ENCODE measurements around the gene GBP5.
"Not testable (repeated sequence)": the region's sequence is repeated elsewhere in the genome, so short reads cannot be mapped to it uniquely, and the experiment has no call there.

GBP5 gene

DNA sequence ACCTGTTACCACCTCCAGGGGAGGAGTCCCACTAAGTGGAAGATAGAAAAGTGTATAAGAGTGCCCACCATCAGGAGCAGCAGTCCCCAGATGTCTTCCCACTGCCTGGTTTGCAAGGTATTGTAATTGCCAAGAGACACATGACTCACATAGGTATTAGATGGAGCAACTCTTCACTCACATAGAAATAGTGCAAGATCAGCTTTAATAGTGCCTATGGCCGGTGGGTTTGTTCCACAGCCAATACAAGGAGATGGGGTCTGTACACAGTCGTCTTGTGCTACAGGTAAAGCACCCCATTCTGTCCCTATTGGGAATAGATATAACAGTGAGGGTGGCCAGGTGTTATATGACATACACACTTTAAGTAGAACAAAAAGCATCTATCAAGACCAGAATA, 18.6 kb upstream of the GBP5 start:
- DNase-seq (ENCODE audit: low read depth), result no peak
- TF ChIP-seq, protein P1, sequence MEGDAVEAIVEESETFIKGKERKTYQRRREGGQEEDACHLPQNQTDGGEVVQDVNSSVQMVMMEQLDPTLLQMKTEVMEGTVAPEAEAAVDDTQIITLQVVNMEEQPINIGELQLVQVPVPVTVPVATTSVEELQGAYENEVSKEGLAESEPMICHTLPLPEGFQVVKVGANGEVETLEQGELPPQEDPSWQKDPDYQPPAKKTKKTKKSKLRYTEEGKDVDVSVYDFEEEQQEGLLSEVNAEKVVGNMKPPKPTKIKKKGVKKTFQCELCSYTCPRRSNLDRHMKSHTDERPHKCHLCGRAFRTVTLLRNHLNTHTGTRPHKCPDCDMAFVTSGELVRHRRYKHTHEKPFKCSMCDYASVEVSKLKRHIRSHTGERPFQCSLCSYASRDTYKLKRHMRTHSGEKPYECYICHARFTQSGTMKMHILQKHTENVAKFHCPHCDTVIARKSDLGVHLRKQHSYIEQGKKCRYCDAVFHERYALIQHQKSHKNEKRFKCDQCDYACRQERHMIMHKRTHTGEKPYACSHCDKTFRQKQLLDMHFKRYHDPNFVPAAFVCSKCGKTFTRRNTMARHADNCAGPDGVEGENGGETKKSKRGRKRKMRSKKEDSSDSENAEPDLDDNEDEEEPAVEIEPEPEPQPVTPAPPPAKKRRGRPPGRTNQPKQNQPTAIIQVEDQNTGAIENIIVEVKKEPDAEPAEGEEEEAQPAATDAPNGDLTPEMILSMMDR (conservative IDR thresholded peaks at IDR 0.05; ENCODE audit: low read depth, low read length), result no peak

DNA sequence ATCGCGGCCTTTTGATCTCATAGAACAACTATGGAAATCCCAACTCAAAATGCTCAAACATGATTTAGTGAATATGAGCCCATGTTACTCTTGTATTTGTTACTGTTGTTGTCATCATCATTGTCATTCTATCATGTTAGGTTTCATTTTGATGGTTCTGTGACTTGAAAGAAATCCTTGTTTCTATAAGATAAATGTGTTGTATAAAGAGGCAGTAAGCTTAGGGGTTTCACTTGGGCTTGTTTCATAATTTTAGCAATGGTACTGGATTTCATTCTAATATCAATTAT, 15.3 kb upstream of the GBP5 start:
- DNase-seq (ENCODE audit: low read depth), result no peak
- no peak overlapping the region for H3K4me3 ChIP-seq (ENCODE audit: low read depth, low read length)
- TF ChIP-seq, protein P1 (conservative IDR thresholded peaks at IDR 0.05; ENCODE audit: low read depth, low read length), result no peak

More for the DNA sequence above, 18.6 kb upstream of the GBP5 start:
- no peak overlapping the region for H3K4me3 ChIP-seq (ENCODE audit: low read depth, low read length)

DNA sequence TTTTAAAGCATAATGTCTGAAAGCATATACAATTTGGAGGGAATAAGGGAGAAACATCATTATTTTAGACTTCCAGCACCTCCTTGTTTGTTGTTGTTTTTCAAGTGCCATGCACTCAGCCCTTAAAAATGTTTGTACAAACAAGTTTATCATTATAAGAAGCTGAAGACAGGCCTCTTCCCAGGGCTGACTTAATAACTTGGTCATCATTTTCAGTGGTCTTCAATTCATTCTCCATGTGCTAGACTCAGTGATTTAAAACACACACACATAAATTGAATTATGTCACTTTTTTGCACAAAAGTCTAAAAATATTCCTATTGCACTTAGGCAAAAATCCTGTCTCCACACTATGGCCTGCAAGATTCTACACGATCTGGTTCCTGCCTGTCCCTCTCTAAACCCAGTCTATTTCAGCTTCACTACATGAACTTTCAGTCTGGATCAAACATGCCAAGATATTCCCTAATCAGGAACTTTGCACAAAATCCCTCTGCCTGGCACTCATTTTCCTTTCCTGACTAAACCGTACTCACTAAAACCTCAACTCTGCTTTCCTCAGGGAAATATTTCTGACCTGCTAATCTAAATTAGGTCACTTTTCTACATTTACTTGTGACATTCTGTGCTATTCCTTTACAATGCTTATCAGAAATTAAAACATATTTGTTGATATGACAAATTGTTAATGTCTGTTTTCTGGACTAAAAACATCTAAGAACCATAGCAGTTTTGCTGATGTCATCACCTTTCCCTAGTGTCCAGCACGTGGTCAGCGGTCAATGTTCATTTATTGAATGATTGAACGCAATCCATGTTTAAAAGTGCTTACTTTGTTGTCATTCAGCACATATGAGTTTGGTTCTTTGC, 14.8 kb upstream of the GBP5 start:
- TF ChIP-seq, protein P1 (conservative IDR thresholded peaks at IDR 0.05; ENCODE audit: low read depth, low read length), result no peak
- DNase-seq (ENCODE audit: low read depth), result no peak
- no peak overlapping the region for H3K4me3 ChIP-seq (ENCODE audit: low read depth, low read length)

DNA sequence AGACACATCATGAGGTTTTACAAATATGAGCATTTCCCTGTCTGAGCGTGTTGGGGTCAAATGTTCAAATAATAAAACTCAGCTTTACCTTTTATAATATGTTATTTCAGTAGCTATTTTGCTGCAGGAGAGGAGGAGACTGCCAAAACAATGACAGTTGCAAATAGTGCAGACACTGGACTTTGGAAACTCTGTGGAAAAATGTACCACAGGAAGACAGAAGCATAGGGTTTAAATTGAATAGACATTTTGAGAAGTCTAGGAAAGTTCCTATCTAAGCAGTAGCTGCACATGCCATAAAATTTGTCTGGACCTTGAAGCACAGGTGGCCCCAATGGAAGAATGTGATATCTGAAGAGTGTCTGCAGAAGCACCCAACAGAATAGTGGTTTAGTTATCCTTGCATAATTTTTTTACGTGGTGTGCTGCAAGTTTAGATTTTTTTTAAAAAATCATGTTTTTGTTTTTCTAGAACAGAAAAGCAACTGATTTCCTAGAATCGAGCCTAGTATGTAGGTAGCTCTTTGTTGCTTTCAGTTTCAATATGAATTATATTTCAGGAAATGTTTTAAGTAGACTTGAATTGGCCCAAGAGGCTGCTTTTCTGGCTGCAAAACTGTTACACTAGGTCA, 14.0 kb upstream of the GBP5 start:
- TF ChIP-seq, protein P1 (conservative IDR thresholded peaks at IDR 0.05; ENCODE audit: low read depth, low read length), result no peak
- no peak overlapping the region for H3K4me3 ChIP-seq (ENCODE audit: low read depth, low read length)
- no peak for DNase-seq (ENCODE audit: low read depth)

DNA sequence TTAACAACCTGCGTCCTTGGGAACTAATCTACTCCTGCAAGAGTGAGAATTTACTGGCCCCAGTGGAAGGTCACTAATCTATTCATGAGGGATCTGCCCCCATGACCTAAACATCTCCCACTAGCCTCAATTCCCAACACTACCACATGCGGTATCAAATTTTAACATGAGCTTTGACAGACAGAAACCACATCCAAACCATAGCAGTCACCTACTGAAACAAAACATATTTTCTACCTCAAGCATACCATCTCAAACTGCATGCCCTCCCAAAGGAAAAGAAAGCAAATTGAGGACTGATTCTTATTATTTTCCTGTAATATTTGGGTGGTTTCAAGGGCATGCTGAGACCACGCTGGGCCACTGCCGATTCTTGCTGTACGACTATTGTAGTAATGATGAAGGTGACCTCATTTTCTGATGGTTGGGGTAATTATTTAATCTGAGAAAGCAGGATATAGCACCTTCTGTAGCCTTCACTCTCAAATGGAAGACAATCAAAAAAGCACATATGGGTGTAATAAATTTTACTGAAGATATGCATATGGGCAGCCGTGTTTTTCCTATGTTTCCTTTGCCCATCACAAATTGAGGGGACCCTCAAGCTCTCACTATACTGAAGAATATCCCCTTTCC, 13.2 kb upstream of the GBP5 start:
- TF ChIP-seq, protein P1 (conservative IDR thresholded peaks at IDR 0.05; ENCODE audit: low read depth, low read length), result no peak
- no peak for DNase-seq (ENCODE audit: low read depth)
- H3K4me3 ChIP-seq (ENCODE audit: low read depth, low read length), result no peak overlapping the region

DNA sequence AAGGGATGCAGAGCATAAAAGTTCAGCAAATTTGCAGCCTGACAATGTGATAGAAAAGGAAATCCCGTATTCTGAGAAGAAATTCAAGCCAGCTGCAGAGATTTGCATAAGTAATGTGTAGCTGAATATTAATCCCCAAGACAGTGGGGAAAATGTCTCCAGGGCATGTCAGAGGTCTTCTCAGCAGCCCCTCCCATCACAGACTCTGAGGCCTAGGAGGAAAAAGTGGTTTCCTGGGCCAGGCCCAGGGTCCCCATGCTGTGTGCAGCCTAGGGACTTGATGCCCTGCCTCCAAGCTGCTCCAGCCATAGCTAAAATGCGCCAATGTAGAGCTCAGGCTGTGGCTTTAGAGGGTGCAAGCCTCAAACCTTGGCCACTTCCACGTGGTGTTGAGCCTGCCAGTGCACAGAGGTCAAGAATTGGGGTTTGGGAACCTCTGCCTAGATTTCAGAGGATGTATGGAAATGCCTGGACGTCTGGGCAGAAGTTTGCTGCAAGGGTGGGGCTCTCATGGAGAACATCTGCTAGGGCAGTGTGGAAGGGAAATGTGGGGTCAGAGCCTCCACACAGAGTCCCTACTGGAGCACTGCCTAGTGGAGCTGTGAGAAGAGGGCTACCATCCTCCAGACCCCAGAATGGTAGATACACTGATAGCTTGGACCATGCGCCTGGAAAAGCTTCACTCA, 11.6 kb upstream of the GBP5 start:
- not testable (repeated sequence) for H3K4me3 ChIP-seq (ENCODE audit: low read depth, low read length); DNase-seq (ENCODE audit: low read depth)

DNA sequence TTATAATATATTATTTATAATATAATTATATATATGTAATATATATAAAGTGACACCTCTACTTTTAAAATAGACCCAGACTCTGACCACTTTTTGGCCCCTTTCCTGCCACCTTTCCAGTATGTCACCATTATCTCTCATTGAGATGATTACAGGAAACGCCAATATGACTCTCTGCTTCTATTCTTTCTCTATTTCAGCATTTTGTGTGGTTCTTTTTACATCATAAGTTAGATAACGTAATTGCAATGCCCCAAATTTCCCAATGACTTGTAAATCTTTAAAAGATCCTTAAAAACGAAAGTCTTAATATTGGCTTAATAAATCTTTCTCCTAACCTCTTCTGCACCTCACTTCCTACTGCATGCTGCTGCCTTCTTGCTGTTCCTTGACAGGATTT, 8.1 kb upstream of the GBP5 start:
- no peak for DNase-seq (ENCODE audit: low read depth)
- TF ChIP-seq, protein P1 (conservative IDR thresholded peaks at IDR 0.05; ENCODE audit: low read depth, low read length), result no peak
- no peak overlapping the region for H3K4me3 ChIP-seq (ENCODE audit: low read depth, low read length)

Data from choroid plexus epithelial cell (primary cell).